ENCODE results near the gene FSIP2.

The FSIP2 gene

DNA sequence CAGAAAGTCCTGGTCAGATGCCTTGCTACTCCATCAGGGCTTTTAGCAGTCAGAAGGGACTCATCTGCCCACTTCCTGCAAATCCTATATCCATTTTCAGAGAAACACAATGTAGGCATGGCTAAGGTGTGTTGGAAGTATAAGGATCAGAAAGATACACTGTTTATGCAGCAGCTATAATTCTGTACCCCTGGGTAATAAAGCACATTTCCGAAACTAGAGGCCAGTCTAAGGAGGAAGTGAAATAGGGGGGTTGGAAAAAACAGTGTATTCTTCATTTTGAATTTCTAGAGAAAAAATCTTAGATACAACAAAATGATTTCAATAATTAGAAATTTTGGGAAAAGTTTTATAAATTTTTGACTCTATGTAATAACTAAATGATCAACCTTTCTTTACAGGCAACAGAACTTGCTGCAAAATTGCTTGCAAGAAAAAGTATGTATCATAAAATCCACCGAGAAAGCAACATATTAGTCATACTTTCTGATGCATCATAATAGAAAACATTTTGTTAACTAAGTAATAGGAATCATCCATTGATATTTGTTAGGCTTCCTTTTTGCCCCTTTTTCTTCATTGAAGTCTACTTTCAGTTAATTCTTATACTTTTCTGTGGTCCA, 47.4 kb downstream of the FSIP2 start:
- H3K4me3 ChIP-seq (replicated peaks; ENCODE audit: low read depth, low read length), result no peak overlapping the region
- no peak for DNase-seq (ENCODE audit: extremely low read depth, low read depth)
- TF ChIP-seq, protein P1, sequence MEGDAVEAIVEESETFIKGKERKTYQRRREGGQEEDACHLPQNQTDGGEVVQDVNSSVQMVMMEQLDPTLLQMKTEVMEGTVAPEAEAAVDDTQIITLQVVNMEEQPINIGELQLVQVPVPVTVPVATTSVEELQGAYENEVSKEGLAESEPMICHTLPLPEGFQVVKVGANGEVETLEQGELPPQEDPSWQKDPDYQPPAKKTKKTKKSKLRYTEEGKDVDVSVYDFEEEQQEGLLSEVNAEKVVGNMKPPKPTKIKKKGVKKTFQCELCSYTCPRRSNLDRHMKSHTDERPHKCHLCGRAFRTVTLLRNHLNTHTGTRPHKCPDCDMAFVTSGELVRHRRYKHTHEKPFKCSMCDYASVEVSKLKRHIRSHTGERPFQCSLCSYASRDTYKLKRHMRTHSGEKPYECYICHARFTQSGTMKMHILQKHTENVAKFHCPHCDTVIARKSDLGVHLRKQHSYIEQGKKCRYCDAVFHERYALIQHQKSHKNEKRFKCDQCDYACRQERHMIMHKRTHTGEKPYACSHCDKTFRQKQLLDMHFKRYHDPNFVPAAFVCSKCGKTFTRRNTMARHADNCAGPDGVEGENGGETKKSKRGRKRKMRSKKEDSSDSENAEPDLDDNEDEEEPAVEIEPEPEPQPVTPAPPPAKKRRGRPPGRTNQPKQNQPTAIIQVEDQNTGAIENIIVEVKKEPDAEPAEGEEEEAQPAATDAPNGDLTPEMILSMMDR (IDR thresholded peaks at IDR 0.05; ENCODE audit: low read depth, low read length, missing control alignments), result no peak

DNA sequence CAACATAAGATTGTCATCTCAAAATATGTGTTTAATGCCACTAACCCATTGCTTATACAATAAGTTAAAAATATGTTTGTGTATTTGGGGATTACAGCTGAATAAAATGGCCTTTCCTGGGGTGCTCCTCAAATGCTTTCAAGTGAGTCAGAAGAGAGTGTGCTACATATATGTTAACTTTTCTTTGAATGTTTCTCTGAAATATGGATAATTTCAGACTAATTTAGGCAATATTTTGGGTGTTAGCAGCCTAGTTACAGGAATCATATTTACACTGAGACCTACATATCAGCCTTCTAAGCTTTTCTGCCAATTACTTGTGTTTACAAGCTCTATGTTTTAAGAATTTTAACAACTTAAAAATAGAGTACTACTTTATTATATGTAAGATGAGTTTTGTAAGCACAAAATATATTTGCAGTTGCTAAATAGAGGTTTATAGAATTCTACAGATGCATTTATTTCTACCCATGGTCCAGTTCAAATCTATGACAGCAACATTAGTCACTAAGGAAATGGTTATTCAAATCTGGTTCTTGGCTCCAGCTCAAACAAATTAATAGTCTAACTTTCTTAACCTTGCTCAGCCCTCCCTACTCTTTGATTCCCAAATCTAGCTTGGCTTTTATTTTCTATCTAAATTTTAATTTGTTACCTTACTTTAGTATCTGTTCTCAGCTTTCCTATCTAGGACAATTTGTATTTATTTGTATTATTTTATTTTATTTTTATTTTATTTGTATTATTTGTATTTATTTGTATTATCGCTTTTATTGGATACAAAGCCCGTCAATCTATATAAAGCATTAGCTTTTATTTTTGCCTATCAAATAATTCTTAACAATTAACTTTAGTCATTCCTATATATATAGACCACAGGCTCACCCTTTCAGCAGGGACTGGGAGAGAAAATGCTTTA, 48.9 kb downstream of the FSIP2 start:
- no peak for DNase-seq (ENCODE audit: extremely low read depth, low read depth)
- no peak overlapping the region for H3K4me3 ChIP-seq (replicated peaks; ENCODE audit: low read depth, low read length)
- TF ChIP-seq, protein P1 (IDR thresholded peaks at IDR 0.05; ENCODE audit: low read depth, low read length, missing control alignments), result no peak

DNA sequence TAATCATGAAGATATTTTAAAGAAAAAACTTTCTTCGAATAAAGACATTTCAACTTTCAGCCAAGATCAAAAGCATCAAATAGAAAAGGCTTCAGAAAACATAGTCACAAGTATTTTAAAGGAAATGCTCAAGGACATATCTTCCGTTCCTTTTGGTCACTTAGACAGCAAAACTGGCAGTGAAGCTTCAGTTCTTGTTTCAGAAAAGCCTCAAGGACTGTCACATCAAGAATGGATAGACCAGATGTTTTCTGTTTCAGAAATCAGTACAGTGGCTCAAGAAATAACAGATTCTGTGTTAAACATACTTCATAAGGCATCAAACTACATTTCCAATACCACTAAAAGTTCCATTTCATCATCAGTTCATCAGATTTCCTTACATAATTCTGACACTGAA, 51.8 kb downstream of the FSIP2 start:
- no peak overlapping the region for H3K4me3 ChIP-seq (replicated peaks; ENCODE audit: low read depth, low read length)
- TF ChIP-seq, protein P1 (IDR thresholded peaks at IDR 0.05; ENCODE audit: low read depth, low read length, missing control alignments), result no peak
- no peak for DNase-seq (ENCODE audit: extremely low read depth, low read depth)

DNA sequence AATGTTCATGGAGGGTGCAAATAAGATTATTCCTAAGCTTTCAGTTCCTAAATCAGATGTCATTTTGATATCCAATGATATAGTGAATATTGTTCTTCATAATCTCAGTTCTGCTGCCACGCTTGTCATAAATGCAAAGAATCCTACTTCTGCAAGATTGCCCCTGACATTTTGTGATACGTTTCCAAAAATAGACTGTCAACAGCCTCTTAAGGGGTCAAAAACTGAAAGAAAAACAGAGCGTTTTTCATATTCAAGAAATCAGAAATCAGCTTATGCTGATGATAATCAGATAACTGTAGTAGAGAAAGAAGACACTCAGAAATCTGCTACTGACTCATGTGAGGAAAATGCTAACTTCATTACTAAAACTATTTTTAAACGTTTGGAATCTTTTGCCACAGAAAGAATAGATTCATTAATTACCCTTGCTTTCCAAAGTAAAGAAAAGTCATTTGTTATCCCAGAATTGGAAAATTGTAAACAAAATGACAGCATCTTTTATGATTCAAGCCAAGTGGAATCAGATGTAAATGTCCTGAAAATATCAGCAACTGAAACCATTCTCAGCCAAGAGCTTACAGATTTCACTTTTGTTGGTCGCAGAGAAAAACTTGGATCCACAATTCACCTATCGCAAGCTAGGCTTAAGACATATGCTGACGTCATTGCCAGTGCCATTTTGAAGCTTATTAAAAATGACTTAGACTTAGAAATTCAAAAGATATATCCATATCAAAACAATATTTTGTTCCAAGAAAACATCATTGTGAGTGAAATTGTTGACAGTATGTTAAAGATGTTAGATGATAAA, 55.1 kb downstream of the FSIP2 start:
- no peak for DNase-seq (ENCODE audit: extremely low read depth, low read depth)
- TF ChIP-seq, protein P1 (IDR thresholded peaks at IDR 0.05; ENCODE audit: low read depth, low read length, missing control alignments), result no peak
- H3K4me3 ChIP-seq (replicated peaks; ENCODE audit: low read depth, low read length), result no peak overlapping the region

DNA sequence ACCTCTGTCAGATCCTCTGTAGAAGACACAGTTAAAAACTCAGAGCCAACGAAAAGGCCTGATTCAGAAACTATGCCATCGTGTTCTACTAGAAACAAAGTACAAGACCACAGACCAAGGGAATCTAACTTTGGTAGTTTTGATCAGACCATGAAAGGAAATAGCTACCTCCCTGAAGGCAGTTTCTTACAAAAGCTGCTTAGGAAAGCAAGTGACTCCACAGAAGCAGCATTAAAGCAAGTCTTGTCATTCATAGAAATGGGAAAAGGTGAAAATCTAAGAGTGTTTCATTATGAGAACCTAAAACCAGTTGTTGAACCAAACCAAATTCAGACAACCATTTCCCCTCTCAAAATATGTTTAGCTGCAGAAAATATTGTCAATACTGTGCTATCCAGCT, 58.2 kb downstream of the FSIP2 start:
- DNase-seq (ENCODE audit: extremely low read depth, low read depth), result no peak
- H3K4me3 ChIP-seq (replicated peaks; ENCODE audit: low read depth, low read length), result no peak overlapping the region

GRCh38 chr2:185802926-185803325, 64.3 kb downstream of the FSIP2 start:
- no peak for DNase-seq (ENCODE audit: extremely low read depth, low read depth)
- no peak overlapping the region for H3K4me3 ChIP-seq (replicated peaks; ENCODE audit: low read depth, low read length)
- TF ChIP-seq, protein P1 (IDR thresholded peaks at IDR 0.05; ENCODE audit: low read depth, low read length, missing control alignments), result no peak

More for the DNA sequence above, 58.2 kb downstream of the FSIP2 start:
- TF ChIP-seq, protein P1 (IDR thresholded peaks at IDR 0.05; ENCODE audit: low read depth, low read length, missing control alignments), result no peak

All from HFF-Myc (cell line).